CD8-positive, alpha-beta memory T cell (primary cell): ENCODE results near the gene CDKN1B. TPM values are rescaled to one million over a fixed set of nuclear protein-coding genes. Genes with fewer than 3 reads are reported as not detected.

Experiments
- CTCF ChIA-PET: fragments of 350-600 bp; sonication (Branson Sonifier 250); formaldehyde crosslinking; loops from one replicate; lab custom pipeline; 2021; ENCODE audit warnings: antibody characterized with exemption; lab: Charles Lee
- POLR2A ChIA-PET: fragments of 350-600 bp; sonication (Branson Sonifier 250); formaldehyde crosslinking; loops from one replicate; lab custom pipeline; 2021; ENCODE audit warnings: antibody characterized with exemption; lab: Charles Lee
- DNase-seq, 5 donors: peaks; one replicate each; pipeline versions ENCODE4 v3.0.0 to v3.0.0-alpha.2; 2020 to 2022; ENCODE audit warnings: mixed read lengths in 1 of 5
- H3K27ac ChIP-seq: one replicate; pipeline ENCODE4 v1.7.0; 2013; ENCODE audit warnings: low read depth, mild to moderate bottlenecking, low read length, moderate library complexity
- H3K27me3 ChIP-seq: 2 replicates; pipeline ENCODE4 v1.7.0; 2013; ENCODE audit warnings: low read length, mild to moderate bottlenecking; ENCODE audit not compliant: insufficient read depth, poor library complexity, severe bottlenecking
- H3K36me3 ChIP-seq: 2 replicates; pipeline ENCODE4 v1.7.0; 2013; ENCODE audit warnings: mild to moderate bottlenecking, low read length, moderate library complexity; ENCODE audit not compliant: insufficient read depth
- H3K4me1 ChIP-seq: 2 replicates; pipeline ENCODE4 v1.7.0; 2013; ENCODE audit warnings: mild to moderate bottlenecking, low read length, moderate library complexity; ENCODE audit not compliant: insufficient read depth
- H3K4me3 ChIP-seq: 2 replicates; pipeline ENCODE4 v1.7.0; 2013; ENCODE audit warnings: mild to moderate bottlenecking, low read length
- H3K9me3 ChIP-seq: 2 replicates; pipeline ENCODE4 v1.7.0; 2013; ENCODE audit warnings: mild to moderate bottlenecking, low read length
- H3K27ac Mint-ChIP-seq, 8 donors: one replicate each; pipeline ENCODE4 v1.8.0; 2020 to 2021; ENCODE audit warnings: mixed read lengths in 8 of 8, mild to moderate bottlenecking in 6 of 8, inconsistent platforms in 3 of 8, moderate library complexity in 3 of 8
- H3K27me3 Mint-ChIP-seq, 2 donors: one replicate each; pipeline ENCODE4 v1.8.0; 2020 to 2021; ENCODE audit warnings: mixed read lengths in 2 of 2, mild to moderate bottlenecking in 1 of 2, moderate library complexity in 1 of 2
- H3K36me3 Mint-ChIP-seq, 3 donors: one replicate each; pipeline ENCODE4 v1.8.0; 2020 to 2021; ENCODE audit warnings: mixed read lengths in 3 of 3, inconsistent platforms in 1 of 3, mild to moderate bottlenecking in 1 of 3
- H3K4me1 Mint-ChIP-seq, 3 donors: one replicate each; pipeline ENCODE4 v1.8.0; 2020 to 2021; ENCODE audit warnings: mixed read lengths in 3 of 3, inconsistent platforms in 1 of 3, mild to moderate bottlenecking in 1 of 3
- H3K4me3 Mint-ChIP-seq, 7 donors: one replicate each; pipeline ENCODE4 v1.8.0; 2020 to 2021; ENCODE audit warnings: mixed read lengths in 7 of 7, mild to moderate bottlenecking in 6 of 7, moderate library complexity in 4 of 7, inconsistent platforms in 2 of 7
- H3K9me3 Mint-ChIP-seq, 5 donors: one replicate each; pipeline ENCODE4 v1.8.0; 2020 to 2022; ENCODE audit warnings: mixed read lengths in 5 of 5, mild to moderate bottlenecking in 3 of 5, moderate library complexity in 2 of 5, inconsistent platforms in 1 of 5
- polyA plus RNA-seq: library from polyadenylated mRNA; unstranded; fragments of 300-500 nt; fragmentation: Illumina TruSeq; gene quantifications from one replicate; pipeline ENCODE4 v1.2.3, GENCODE V29; 2021
- total RNA-seq, 2 experiments: library from RNA; stranded (reverse); gene quantifications; one replicate each; pipeline ENCODE4 v1.2.3, GENCODE V29; 2021

The CDKN1B gene
- total and polyA plus RNA-seq, 3 experiments from 2014 or later = 10.0 to 48.7 (median 47.1) TPM

DNA sequence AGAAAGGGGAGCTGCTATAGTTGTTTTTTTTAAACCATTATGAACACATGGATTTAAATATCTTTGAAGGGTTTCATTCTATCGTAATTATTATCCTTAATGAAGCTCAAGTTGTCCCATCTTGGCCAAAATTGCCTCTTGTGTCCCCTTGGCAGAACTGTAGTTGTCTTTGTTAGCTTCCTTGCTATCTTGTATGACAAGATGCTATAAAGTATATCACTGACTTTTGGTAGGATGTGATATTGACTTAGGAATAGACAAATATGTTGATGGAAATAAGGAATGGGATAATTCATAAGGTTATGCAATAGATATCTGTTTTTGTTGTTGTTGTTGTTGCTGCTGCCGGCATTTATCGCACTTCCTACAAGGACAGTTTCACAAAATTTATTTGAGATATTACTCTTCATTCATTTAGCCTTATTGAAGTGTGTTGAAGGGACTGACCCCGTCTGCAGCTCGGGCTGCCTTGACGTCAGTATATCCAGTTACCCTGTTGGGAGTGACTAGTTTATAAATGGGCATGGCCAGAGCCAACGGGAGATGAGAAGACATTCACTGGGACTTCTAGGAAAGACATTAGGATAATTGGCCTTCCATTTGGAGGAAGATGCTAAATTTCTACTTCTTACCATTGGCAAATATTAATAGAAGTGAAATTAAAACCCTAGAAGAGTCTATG is 42.2 kb downstream of the CDKN1B start:
- no peak overlapping the region for H3K27ac ChIP-seq
- ChIA-PET POLR2A (no interaction called here), CTCF (no interaction called here)
- no peak overlapping the region for H3K4me3 Mint-ChIP-seq
- H3K27ac Mint-ChIP-seq = no peak overlapping the region
- no peaks in the 10 kb centered on the region for H3K27me3 ChIP-seq
- no peaks in the 10 kb centered on the region for H3K36me3 ChIP-seq
- no peak for DNase-seq
- no peaks in the 10 kb centered on the region for H3K4me1 ChIP-seq
- peaks cover 0 to 4% (median 2%) of the 10 kb centered on the region in 3 donors for H3K36me3 Mint-ChIP-seq
- peaks cover 0 to 4% (median 0%) of the 10 kb centered on the region in 3 donors for H3K4me1 Mint-ChIP-seq
- H3K9me3 ChIP-seq = no peaks in the 10 kb centered on the region
- H3K4me3 ChIP-seq = no peak overlapping the region
- H3K27me3 Mint-ChIP-seq = no peaks in the 10 kb centered on the region
- H3K9me3 Mint-ChIP-seq = no peaks in the 10 kb centered on the region

DNA sequence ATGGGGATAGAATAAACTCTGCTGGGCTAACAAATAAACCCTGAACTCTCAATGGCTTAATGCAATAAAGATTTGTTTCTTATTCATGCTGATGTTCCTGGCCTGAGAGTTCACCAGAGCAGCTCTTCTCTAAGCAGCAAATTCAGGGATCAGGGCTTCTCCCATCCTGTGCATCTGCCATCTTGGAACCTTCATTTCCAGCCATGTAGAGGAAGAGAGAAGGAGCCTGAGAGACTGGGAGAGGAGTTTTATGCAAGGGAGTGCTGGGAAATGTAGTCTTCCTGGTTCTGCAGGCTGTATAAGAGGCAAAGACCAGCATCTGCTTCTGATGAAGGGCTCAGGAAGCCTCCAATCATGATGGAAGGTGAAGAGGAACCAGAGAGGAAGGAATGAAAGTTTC is 47.7 kb downstream of the CDKN1B start:
- H3K4me1 Mint-ChIP-seq = peaks cover 0 to 4% (median 0%) of the 10 kb centered on the region in 3 donors
- peaks cover 0 to 2% of the 10 kb centered on the region in 2 donors for H3K27me3 Mint-ChIP-seq
- ChIA-PET POLR2A (no interaction called here), CTCF (no interaction called here)
- no peak for DNase-seq
- H3K36me3 Mint-ChIP-seq = peaks cover 2 to 14% (median 6%) of the 10 kb centered on the region in 3 donors
- Histone ChIP-seq H3K4me3 (no peak overlapping the region), H3K27me3 (no peaks in the 10 kb centered on the region), H3K4me1 (no peaks in the 10 kb centered on the region), H3K9me3 (peaks cover 4% of the 10 kb centered on the region), H3K27ac (no peak overlapping the region), H3K36me3 (no peaks in the 10 kb centered on the region)
- no peak overlapping the region for H3K27ac Mint-ChIP-seq
- H3K9me3 Mint-ChIP-seq = peaks cover 0 to 5% (median 3%) of the 10 kb centered on the region in 5 donors
- H3K4me3 Mint-ChIP-seq = no peak overlapping the region

DNA sequence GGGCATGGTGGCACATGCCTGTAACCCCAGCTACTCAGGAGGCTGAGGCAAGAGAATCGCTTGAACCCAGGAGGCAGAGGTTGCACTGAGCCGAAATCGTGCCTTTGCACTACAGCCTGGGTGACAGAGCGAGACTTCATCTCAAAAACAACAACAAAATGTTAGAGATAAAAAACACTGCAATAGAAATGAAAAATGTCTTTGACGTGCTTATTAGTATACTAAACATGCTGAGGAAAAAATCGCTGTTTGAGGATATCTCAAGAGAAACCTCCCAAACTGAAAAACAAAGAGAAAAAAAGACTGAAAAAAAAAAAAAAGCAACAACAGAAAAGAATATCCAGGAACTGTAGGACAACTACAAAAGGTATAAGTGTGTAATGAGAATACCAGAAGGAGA is 53.1 kb downstream of the CDKN1B start:
- POLR2A ChIA-PET = no interaction called here
- Histone ChIP-seq H3K4me1 (no peaks in the 10 kb centered on the region), H3K27ac (no peak overlapping the region), H3K9me3 (peaks cover 4% of the 10 kb centered on the region), H3K27me3 (no peaks in the 10 kb centered on the region), H3K4me3 (no peak overlapping the region), H3K36me3 (no peaks in the 10 kb centered on the region)
- Mint-ChIP-seq H3K9me3 (peaks cover 11 to 16% (median 14%) of the 10 kb centered on the region in 5 donors), H3K4me3 (no peak overlapping the region), H3K27ac (no peak overlapping the region), H3K36me3 (peaks cover 2 to 19% (median 7%) of the 10 kb centered on the region in 3 donors), H3K27me3 (peaks cover 0 to 4% of the 10 kb centered on the region in 2 donors), H3K4me1 (no peaks in the 10 kb centered on the region)
- CTCF ChIA-PET = no interaction called here
- DNase-seq = no peak

Other genes starting within 250 kb of the CDKN1B start
- gene DUSP16, start 154.5 kb upstream of the CDKN1B start, total RNA-seq = 10 to 100 TPM; 37.5 to 41.2 TPM
- gene DUSP16, start 154.5 kb upstream of the CDKN1B start, polyA plus RNA-seq = 10.3 TPM
- 10 to 100 TPM; 21.2 to 23.2 TPM for gene CREBL2, start 105.5 kb upstream of the CDKN1B start, total RNA-seq
- gene CREBL2, start 105.5 kb upstream of the CDKN1B start, polyA plus RNA-seq = 50.2 TPM
- 1 to 10 TPM; 9.1 TPM for gene GPR19, start 21.2 kb upstream of the CDKN1B start, total RNA-seq
- 1.3 TPM for gene GPR19, start 21.2 kb upstream of the CDKN1B start, polyA plus RNA-seq
- 1 to 10 TPM; 2.7 TPM for gene APOLD1, start 68.3 kb downstream of the CDKN1B start, total RNA-seq
- gene APOLD1, start 68.3 kb downstream of the CDKN1B start, polyA plus RNA-seq = 0.68 TPM
- gene DDX47, start 96.0 kb downstream of the CDKN1B start, total RNA-seq = 100 to 1,000 TPM; 105 to 106 TPM
- gene DDX47, start 96.0 kb downstream of the CDKN1B start, polyA plus RNA-seq = 64.5 TPM
- not detected for gene GPRC5A, start 174.2 kb downstream of the CDKN1B start, total RNA-seq
- not detected for gene GPRC5A, start 174.2 kb downstream of the CDKN1B start, polyA plus RNA-seq
- not detected for gene GPRC5D, start 234.8 kb downstream of the CDKN1B start, total RNA-seq
- gene GPRC5D, start 234.8 kb downstream of the CDKN1B start, polyA plus RNA-seq = 0.35 TPM